Bronchial epithelial cell (primary cell): ENCODE results near the gene IL2RA. TPM values are rescaled to one million over a fixed set of nuclear protein-coding genes. Genes with fewer than 3 reads are reported as not detected.

Experiments
- DNase-seq: peaks from one replicate; pipeline ENCODE4 v3.0.0-alpha.2; 2010; ENCODE audit warnings: low read depth
- FAIRE-seq: peaks from 2 replicates; lab custom pipeline; 2011; peaks lifted over from hg19 to GRCh38; lab: Jason Lieb, UNC
- H3K27me3 ChIP-seq: 2 replicates; pipeline ENCODE4 v1.5.1; 2011; ENCODE audit warnings: low read length; ENCODE audit not compliant: control insufficient read depth, insufficient read depth
- H3K36me3 ChIP-seq: 2 replicates; pipeline ENCODE4 v1.5.1; 2011; ENCODE audit warnings: low read length; ENCODE audit not compliant: control insufficient read depth, insufficient read depth
- H3K4me3 ChIP-seq: 2 replicates; pipeline ENCODE4 v1.5.1; 2011; ENCODE audit warnings: mild to moderate bottlenecking, low read depth, low read length, control low read depth
- total RNA-seq: library from RNA; depleted of rRNA; stranded (reverse); fragments of >200 nt; gene quantifications from 2 replicates; pipeline ENCODE4 v1.2.1, GENCODE V29; 2014
- TF ChIP-seq, protein P1 (sequence below): IDR thresholded peaks from 2 replicates; pipeline ENCODE4 v1.5.1; 2011; ENCODE audit warnings: mild to moderate bottlenecking, moderate library complexity, low read length, control low read depth, inconsistent platforms; ENCODE audit not compliant: insufficient read depth, severe bottlenecking

Gene IL2RA
- total RNA-seq, 1 donor from 2014 or later = not detected

DNA sequence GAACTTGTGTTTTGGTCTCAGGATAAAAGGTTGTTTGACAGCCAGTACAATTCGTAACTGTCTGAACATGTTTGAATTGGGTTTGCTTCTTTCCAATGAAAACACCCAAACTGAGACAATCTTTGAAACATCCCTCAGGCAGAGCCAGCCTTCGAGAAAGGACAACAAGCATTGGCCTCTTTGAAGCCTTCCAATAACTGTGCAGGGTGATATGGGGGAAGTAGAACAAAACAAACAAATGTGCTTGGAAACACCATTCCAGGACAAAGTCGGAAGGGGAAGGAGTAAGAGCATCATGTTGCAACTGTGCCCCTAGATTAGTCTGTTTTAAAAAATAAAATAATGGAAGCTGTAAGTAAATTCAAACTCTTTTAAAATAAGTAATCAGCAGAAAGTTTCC lies 39.5 kb downstream of the IL2RA start:
- FAIRE-seq (no peak), DNase-seq (no peak)
- H3K36me3 ChIP-seq = no peaks in the 10 kb centered on the region
- TF ChIP-seq, protein P1, sequence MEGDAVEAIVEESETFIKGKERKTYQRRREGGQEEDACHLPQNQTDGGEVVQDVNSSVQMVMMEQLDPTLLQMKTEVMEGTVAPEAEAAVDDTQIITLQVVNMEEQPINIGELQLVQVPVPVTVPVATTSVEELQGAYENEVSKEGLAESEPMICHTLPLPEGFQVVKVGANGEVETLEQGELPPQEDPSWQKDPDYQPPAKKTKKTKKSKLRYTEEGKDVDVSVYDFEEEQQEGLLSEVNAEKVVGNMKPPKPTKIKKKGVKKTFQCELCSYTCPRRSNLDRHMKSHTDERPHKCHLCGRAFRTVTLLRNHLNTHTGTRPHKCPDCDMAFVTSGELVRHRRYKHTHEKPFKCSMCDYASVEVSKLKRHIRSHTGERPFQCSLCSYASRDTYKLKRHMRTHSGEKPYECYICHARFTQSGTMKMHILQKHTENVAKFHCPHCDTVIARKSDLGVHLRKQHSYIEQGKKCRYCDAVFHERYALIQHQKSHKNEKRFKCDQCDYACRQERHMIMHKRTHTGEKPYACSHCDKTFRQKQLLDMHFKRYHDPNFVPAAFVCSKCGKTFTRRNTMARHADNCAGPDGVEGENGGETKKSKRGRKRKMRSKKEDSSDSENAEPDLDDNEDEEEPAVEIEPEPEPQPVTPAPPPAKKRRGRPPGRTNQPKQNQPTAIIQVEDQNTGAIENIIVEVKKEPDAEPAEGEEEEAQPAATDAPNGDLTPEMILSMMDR = no peak
- H3K27me3 ChIP-seq = peaks cover 2% of the 10 kb centered on the region
- no peak overlapping the region for H3K4me3 ChIP-seq

DNA sequence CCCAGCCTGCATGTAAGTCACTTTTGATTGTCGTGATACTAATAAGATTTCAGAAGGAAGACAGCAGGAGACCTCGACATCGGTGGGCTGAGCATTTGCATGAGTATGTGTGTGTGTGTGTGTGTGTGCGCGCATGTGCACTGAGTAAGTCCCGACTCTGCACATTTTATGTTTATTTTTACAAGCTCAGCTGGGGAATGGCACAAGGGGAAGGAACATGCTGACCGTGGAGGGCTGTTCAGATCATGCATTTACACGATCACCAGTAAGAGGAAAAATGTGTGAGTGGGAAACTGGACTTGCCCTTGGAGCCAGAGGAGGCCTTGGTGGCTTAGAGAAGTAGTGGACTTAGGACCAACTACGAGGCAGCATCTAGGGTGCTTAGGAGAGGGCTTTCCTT lies 41.3 kb downstream of the IL2RA start:
- TF ChIP-seq, protein P1 = no peak
- DNase-seq (no peak), FAIRE-seq (no peak)
- no peak overlapping the region for H3K4me3 ChIP-seq
- H3K36me3 ChIP-seq = no peaks in the 10 kb centered on the region
- H3K27me3 ChIP-seq = peaks cover 5% of the 10 kb centered on the region

DNA sequence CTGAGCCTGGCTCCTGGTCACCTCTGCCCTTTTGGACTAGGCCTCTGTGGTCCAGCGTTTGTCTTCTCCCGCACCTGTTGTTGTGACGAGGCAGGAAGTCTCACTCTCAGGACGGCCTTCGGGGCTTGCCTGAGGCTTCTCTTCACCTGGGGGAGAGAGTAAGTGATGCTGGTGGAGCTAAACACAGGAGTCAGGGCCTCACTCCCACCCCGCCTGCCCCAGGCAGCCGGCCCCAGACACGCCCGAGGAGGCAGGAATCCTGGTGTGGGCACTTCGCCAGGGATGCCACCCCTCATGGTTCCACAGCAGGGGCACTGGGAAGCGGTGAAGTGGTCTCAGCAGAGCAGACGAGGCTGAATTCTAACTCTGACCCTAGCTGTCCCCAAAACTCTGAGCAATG lies 42.4 kb downstream of the IL2RA start:
- TF ChIP-seq, protein P1 = no peak
- FAIRE-seq = no peak
- H3K36me3 ChIP-seq = no peaks in the 10 kb centered on the region
- peaks cover 6% of the 10 kb centered on the region for H3K27me3 ChIP-seq
- H3K4me3 ChIP-seq = no peak overlapping the region
- DNase-seq = no peak

DNA sequence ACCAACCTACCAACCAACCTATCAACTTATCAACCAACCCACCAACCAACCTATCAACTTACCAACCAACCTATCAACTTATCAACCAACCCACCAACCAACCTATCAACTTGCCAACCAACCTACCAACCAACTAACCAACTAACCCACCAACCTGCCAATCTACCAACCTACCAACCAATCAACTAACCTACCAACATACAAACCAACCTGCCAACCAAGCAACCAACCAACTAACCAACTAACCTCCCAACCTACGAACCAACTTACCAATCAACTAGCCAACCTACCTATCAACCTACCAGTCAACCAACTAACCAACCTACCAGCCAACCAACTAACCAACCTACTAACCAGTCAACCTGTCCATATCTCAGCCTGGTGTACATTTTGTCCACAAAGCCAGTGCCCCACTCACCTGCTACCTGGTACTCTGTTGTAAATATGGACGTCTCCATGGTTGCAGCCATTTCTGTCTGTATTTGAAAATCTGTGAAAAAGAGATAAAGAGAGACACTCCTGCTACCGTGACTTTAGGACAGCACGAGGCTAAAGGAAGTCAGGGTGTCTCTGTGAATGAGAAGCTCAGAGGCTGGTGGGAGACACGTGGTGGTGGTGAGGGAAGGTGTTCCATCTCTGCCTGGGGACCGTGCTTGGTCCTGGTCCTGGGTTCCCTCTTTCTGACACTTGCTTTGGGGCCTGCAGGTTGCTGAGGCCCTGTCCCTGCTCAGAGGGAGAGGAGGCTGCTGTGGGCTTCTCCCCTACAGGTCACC lies 43.0 kb downstream of the IL2RA start:
- no peak overlapping the region for H3K4me3 ChIP-seq
- H3K27me3 ChIP-seq = peaks cover 6% of the 10 kb centered on the region
- H3K36me3 ChIP-seq = no peaks in the 10 kb centered on the region
- FAIRE-seq (peak; percentile 89), DNase-seq (no peak)
- TF ChIP-seq, protein P1 = no peak

DNA sequence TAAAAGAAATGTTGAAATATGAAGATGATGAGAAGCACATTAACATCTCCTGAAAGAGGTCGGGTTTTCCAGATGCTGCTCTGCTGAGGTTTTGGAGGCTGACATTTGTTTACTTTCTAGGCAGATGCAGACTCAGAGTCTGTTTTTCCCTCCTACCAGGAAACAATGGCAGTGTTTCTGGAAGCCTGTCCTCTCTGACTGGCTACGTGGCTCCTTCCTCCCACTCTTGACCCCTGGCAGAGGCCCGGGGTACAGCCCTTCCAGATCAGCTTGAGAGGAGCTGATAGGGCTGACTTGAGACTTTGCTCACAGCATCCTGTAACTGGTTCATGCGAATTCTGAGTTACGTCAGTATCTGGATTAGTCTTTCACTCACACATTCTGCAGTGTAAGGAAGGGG lies 43.7 kb downstream of the IL2RA start:
- Histone ChIP-seq H3K27me3 (peaks cover 5% of the 10 kb centered on the region), H3K4me3 (no peak overlapping the region), H3K36me3 (no peaks in the 10 kb centered on the region)
- DNase-seq (no peak), FAIRE-seq (no peak)
- TF ChIP-seq, protein P1 = no peak
